Testis (tissue), 3 donors: ENCODE measurements around the gene NADK. TPM values are rescaled to one million over a fixed set of nuclear protein-coding genes. Genes with fewer than 3 reads are reported as not detected.
"Not testable (repeated sequence)": the region's sequence is repeated elsewhere in the genome, so short reads cannot be mapped to it uniquely, and the experiment has no call there.

ENCODE experiments used
- DNase-seq: peaks from one replicate; pipeline ENCODE4 v3.0.0-alpha.2; 2019
- H3K27ac ChIP-seq, 2 donors: fragments of 200-600 bp; sonication (generic); one replicate each; pipeline ENCODE4 v1.5.1; 2019
- H3K27me3 ChIP-seq: fragments of 200-600 bp; sonication (generic); one replicate; pipeline ENCODE4 v1.5.1; 2019
- H3K36me3 ChIP-seq: fragments of 200-600 bp; sonication (generic); one replicate; pipeline ENCODE4 v1.5.1; 2017; ENCODE audit warnings: low read depth; ENCODE audit errors: missing control alignments
- H3K4me1 ChIP-seq: fragments of 200-600 bp; sonication (generic); one replicate; pipeline ENCODE4 v1.5.1; 2019
- H3K4me3 ChIP-seq, 2 donors: fragments of 200-600 bp; sonication (generic); one replicate each; pipeline ENCODE4 v1.5.1; 2017 to 2019
- H3K9me3 ChIP-seq: fragments of 200-600 bp; sonication (generic); one replicate; pipeline ENCODE4 v1.5.1; 2017
- POLR2A ChIP-seq: fragments of 450-650 bp; IDR thresholded peaks from one replicate; pipeline ENCODE4 v1.6.1; 2017; ENCODE audit warnings: antibody characterized with exemption, mild to moderate bottlenecking, moderate library complexity
- WGBS, 2 donors: methylation state at CpG; one replicate each; pipeline ENCODE4 v1.1.5; 2018; 5-methylcytosine and 5-hydroxymethylcytosine counted together
- intact Hi-C: fragments of 100-400 bp; cut with DNase I; formaldehyde crosslinking; loops from one replicate; pipeline ENCODE4 v1.15.1; 2023; ENCODE audit warnings: low total_unique reads
- polyA plus RNA-seq: library from polyadenylated mRNA; stranded (reverse); fragments of 350-450 nt; fragmentation: Illumina TruSeq; extraction: RNeasy Lipid Tissue Mini Kit (QIAGEN cat#74804); gene quantifications from one replicate; pipeline ENCODE4 v1.2.3, GENCODE V29; 2014; ENCODE audit warnings: low read depth, low replicate concordance; ENCODE audit not compliant: insufficient read depth
- total RNA-seq, 2 donors: library from RNA; depleted of rRNA; stranded (reverse); fragments of >200 nt; gene quantifications; one replicate each; pipeline ENCODE4 v1.2.3, GENCODE V29; 2016
- TF ChIP-seq, protein P1 (sequence below), 3 experiments: fragments of 450-650 bp in 2 of 3; fragments of 200-600 bp in 1 of 3; sonication (generic) in 1 of 3; IDR thresholded peaks; one replicate each; pipeline ENCODE4 v1.5.1; 2016 to 2019; ENCODE audit warnings: antibody characterized with exemption in 3 of 3, mild to moderate bottlenecking in 2 of 3, moderate library complexity in 1 of 3

The NADK gene
- total and polyA plus RNA-seq, 3 donors from 2014 or later: 74.9 to 111 (median 105) TPM

- H3K9me3 ChIP-seq, H3K27me3 ChIP-seq, intact Hi-C loops, H3K36me3 ChIP-seq, H3K4me1 ChIP-seq: not testable (repeated sequence)
- TF ChIP-seq, protein P1, sequence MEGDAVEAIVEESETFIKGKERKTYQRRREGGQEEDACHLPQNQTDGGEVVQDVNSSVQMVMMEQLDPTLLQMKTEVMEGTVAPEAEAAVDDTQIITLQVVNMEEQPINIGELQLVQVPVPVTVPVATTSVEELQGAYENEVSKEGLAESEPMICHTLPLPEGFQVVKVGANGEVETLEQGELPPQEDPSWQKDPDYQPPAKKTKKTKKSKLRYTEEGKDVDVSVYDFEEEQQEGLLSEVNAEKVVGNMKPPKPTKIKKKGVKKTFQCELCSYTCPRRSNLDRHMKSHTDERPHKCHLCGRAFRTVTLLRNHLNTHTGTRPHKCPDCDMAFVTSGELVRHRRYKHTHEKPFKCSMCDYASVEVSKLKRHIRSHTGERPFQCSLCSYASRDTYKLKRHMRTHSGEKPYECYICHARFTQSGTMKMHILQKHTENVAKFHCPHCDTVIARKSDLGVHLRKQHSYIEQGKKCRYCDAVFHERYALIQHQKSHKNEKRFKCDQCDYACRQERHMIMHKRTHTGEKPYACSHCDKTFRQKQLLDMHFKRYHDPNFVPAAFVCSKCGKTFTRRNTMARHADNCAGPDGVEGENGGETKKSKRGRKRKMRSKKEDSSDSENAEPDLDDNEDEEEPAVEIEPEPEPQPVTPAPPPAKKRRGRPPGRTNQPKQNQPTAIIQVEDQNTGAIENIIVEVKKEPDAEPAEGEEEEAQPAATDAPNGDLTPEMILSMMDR (IDR thresholded peaks at IDR 0.05): peak; percentile 22 to 59 (median 42)
- H3K4me3 ChIP-seq: peak within 1 kb of the TSS; percentile 64 to 81
- WGBS, 2 donors: 0% methylated on average over 13 to 28 of the region's 78 CpGs
- DNase-seq: peak; percentile 98
- H3K27ac ChIP-seq: peak within 1 kb of the TSS; percentile 59 to 85
Measured at GRCh38 chr1:1724035-1724864, 54.0 kb downstream of the NADK start, which contains the start of gene CDK11A. Gene CDK11A (minus strand): TSS chr1:1724357. CDS start chr1:1722818, 1,539 bp downstream.

DNA sequence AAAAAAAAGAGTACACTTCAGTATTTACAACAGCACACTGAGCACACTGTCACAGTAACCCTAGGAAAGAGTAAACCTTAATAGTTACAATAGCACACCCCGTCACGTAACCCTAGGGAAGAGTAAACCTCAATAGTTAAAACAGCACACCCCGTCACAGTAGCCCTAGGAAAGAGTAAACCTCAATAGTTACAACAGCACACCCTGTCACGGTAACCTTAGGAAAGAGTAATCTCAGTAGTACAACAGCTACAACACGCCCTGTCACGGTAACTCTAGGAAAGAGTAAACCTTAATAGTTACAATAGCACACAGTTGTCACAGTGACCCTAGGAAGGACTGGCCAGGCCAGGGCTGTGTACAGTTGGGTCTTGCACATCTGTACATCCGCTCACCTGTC lies 57.1 kb downstream of the NADK start:
- 79 to 82% methylated on average over 7 of the region's 7 CpGs for WGBS, 2 donors

DNA sequence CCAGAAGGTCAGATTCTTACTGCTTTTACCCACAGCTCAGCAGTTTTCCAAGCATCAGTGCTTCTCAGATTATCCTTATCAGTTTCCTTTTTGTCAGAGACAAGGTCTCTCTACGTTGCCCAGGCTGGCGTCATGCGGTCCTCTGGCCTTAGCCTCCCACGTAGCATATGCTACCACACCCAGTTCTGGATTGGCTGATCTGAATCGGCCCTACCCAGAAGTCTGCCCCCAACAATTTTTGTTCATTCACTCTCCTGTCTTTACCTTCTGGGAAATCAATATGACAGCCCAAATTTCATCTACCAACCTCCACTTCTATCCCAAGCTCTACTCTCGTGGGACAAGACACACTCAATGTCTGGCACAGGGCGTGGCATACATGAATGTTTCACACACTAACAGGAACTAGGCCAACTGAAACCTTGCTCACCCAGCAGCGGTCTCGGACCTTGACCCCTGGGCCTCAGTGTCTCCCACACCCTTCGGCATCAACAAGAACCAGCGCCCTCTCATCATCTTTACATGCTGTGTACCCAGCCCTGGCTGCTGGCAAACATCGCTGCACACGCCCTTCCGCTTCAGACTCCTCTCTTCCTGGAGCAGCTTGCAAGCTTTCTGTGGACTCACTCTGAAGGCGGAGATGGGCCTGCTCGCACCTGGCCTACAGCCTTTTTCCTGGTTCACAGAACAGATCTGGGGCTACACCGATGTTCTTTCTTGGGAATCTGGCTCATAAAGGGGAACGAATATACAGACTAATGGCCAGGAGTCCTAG lies 63.0 kb downstream of the NADK start:
- H3K36me3 ChIP-seq, H3K27ac ChIP-seq, DNase-seq, H3K9me3 ChIP-seq, H3K4me3 ChIP-seq, H3K4me1 ChIP-seq, intact Hi-C loops, H3K27me3 ChIP-seq: not testable (repeated sequence)
- 76 to 95% methylated on average over 11 of the region's 18 CpGs for WGBS, 2 donors

More for the DNA sequence above, 57.1 kb downstream of the NADK start:
- no peaks in the 10 kb centered on the region for H3K9me3 ChIP-seq
- DNase-seq: peak; percentile 1
- no peak overlapping the region for H3K4me3 ChIP-seq
- H3K36me3 ChIP-seq: no peaks in the 10 kb centered on the region
- no peaks in the 10 kb centered on the region for H3K4me1 ChIP-seq
- intact Hi-C loops: no loop called here
- H3K27me3 ChIP-seq: no peaks in the 10 kb centered on the region
- H3K27ac ChIP-seq: no peak overlapping the region
- no peak for TF ChIP-seq POLR2A
- TF ChIP-seq, protein P1 (IDR thresholded peaks at IDR 0.05): no peak

- H3K4me1 ChIP-seq, H3K4me3 ChIP-seq, H3K27me3 ChIP-seq, H3K9me3 ChIP-seq, H3K27ac ChIP-seq, intact Hi-C loops, DNase-seq, H3K36me3 ChIP-seq: not testable (repeated sequence)
- 100% methylated on average over 2 of the region's 20 CpGs; no CpG with 5 or more reads in 1 of the 2 donors for WGBS, 2 donors
Measured at GRCh38 chr1:1707897-1708296, 70.4 kb downstream of the NADK start.

- H3K27ac ChIP-seq, intact Hi-C loops, H3K9me3 ChIP-seq, H3K4me3 ChIP-seq, H3K4me1 ChIP-seq, H3K36me3 ChIP-seq, H3K27me3 ChIP-seq, DNase-seq: not testable (repeated sequence)
- WGBS, 2 donors: 96% methylated on average over 8 of the region's 23 CpGs; no CpG with 5 or more reads in 1 of the 2 donors
Measured at GRCh38 chr1:1707241-1707640, 71.0 kb downstream of the NADK start.

GRCh38 chr1:1705623-1706022 lies 72.6 kb downstream of the NADK start:
- H3K9me3 ChIP-seq, H3K4me1 ChIP-seq, intact Hi-C loops, H3K4me3 ChIP-seq, H3K27me3 ChIP-seq, DNase-seq, H3K27ac ChIP-seq, H3K36me3 ChIP-seq: not testable (repeated sequence)
- WGBS, 2 donors: no CpG with 5 or more reads among the region's 10 CpGs

- peak; percentile 4 for DNase-seq
- H3K4me3 ChIP-seq, H3K9me3 ChIP-seq, intact Hi-C loops, H3K27ac ChIP-seq, H3K36me3 ChIP-seq, H3K4me1 ChIP-seq, H3K27me3 ChIP-seq: not testable (repeated sequence)
- 79 to 94% methylated on average over 11 to 22 of the region's 27 CpGs for WGBS, 2 donors
Measured at GRCh38 chr1:1704284-1704957, 73.8 kb downstream of the NADK start.
